ENCODE results near the gene SLC6A1.

DNA sequence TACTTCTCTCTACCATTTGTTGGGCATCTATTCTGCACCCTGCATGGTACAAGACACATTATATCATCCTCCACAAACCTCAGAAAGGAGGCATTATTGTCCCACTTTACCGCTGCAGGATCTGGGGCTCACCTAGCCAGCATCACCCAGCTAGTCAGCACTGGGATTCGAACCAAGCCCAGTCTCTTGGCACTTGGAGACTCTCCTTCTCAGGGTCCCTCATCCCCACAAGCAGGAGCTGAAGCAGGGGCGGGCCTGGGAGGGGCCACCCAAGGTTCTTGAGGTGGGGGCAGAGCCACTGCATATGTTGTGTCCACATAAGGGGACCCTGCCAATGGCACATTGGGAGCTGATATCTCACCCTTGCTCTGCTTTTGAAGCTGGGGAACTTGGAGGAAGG, 41.3 kb downstream of the SLC6A1 start:
- no peak for TF ChIP-seq CTCF (IDR thresholded peaks at IDR 0.05; ENCODE audit: insufficient read depth, low read length, poor library complexity, severe bottlenecking)
- TF ChIP-seq EZH2phosphoT487 (conservative IDR thresholded peaks at IDR 0.05; ENCODE audit: low read length): no peak

Data from SU-DHL-6 (cell line).